Upper lobe of right lung (tissue), 1 donor: ENCODE measurements around the gene GP2. TPM values are rescaled to one million over a fixed set of nuclear protein-coding genes. Genes with fewer than 3 reads are reported as not detected.
"Not testable (repeated sequence)": the region's sequence is repeated elsewhere in the genome, so short reads cannot be mapped to it uniquely, and the experiment has no call there.

Source experiments
- ATAC-seq: fragments of 200-7000 bp; cut with Tn5 transposase; one replicate; pipeline ENCODE4 v1.9.1; 2020; ENCODE audit warnings: mild to moderate bottlenecking, moderate library complexity
- DNase-seq: peaks from one replicate; pipeline ENCODE4 v3.0.0-alpha.2; 2020
- H3K27ac ChIP-seq: fragments of 200-600 bp; one replicate; pipeline ENCODE4 v1.8.0; 2022
- H3K27me3 ChIP-seq: fragments of 200-600 bp; one replicate; pipeline ENCODE4 v1.8.0; 2022; ENCODE audit warnings: mild to moderate bottlenecking
- H3K36me3 ChIP-seq: fragments of 200-600 bp; one replicate; pipeline ENCODE4 v1.8.0; 2022
- H3K4me1 ChIP-seq: fragments of 200-600 bp; one replicate; pipeline ENCODE4 v1.8.0; 2022
- H3K4me3 ChIP-seq: fragments of 200-600 bp; one replicate; pipeline ENCODE4 v1.8.0; 2022; ENCODE audit warnings: mild to moderate bottlenecking
- H3K9me3 ChIP-seq: fragments of 200-600 bp; one replicate; pipeline ENCODE4 v1.8.0; 2022
- CTCF ChIP-seq: fragments of 200-600 bp; IDR thresholded peaks from one replicate; pipeline ENCODE4 v1.8.0; 2022; ENCODE audit warnings: antibody characterized with exemption
- intact Hi-C: fragments of 100-400 bp; cut with DNase I; formaldehyde crosslinking; loops from one replicate; pipeline ENCODE4 v1.11.0; 2022
- total RNA-seq: library from RNA; stranded (reverse); fragmentation: NEBNext Ultra II Directional; extraction: Animal tissue kit (Norgen Biotek cat#: 25700); gene quantifications from one replicate; pipeline ENCODE4 v1.2.1, GENCODE V29; 2021
- donor health status: DM: no; HTN: yes; CAD: no; lungs with severe emphysema.

The GP2 gene
- total RNA-seq, 1 donor from 2014 or later, result not detected

GRCh38 chr16:20314575-20314974, 12.7 kb downstream of the GP2 start:
- no peak overlapping the region for H3K4me3 ChIP-seq
- no peak for DNase-seq
- ATAC-seq, result no peak
- H3K27me3 ChIP-seq, result no peaks in the 10 kb centered on the region
- no peak overlapping the region for H3K27ac ChIP-seq
- no peaks in the 10 kb centered on the region for H3K36me3 ChIP-seq
- no peaks in the 10 kb centered on the region for H3K9me3 ChIP-seq
- TF ChIP-seq CTCF, result no peak
- no peaks in the 10 kb centered on the region for H3K4me1 ChIP-seq
- intact Hi-C loops, result no loop called here

- Histone ChIP-seq H3K4me3 (no peak overlapping the region), H3K27ac (no peak overlapping the region), H3K4me1 (no peaks in the 10 kb centered on the region), H3K27me3 (no peaks in the 10 kb centered on the region), H3K36me3 (no peaks in the 10 kb centered on the region), H3K9me3 (no peaks in the 10 kb centered on the region)
- intact Hi-C loops, result no loop called here
- TF ChIP-seq CTCF, result no peak
- ATAC-seq, result no peak
- DNase-seq, result no peak
Observed at GRCh38 chr16:20313741-20314140, 13.6 kb downstream of the GP2 start.

- ATAC-seq, H3K36me3 ChIP-seq, H3K27me3 ChIP-seq, DNase-seq, H3K4me3 ChIP-seq, H3K4me1 ChIP-seq, H3K27ac ChIP-seq, intact Hi-C loops, H3K9me3 ChIP-seq: not testable (repeated sequence)
Observed at GRCh38 chr16:20312536-20313095, 14.7 kb downstream of the GP2 start.

GRCh38 chr16:20311548-20311947, 15.8 kb downstream of the GP2 start:
- ATAC-seq (no peak), DNase-seq (no peak)
- intact Hi-C loops, result no loop called here
- no peak for TF ChIP-seq CTCF
- Histone ChIP-seq H3K4me3 (no peak overlapping the region), H3K27ac (no peak overlapping the region), H3K4me1 (no peaks in the 10 kb centered on the region), H3K9me3 (no peaks in the 10 kb centered on the region), H3K36me3 (no peaks in the 10 kb centered on the region), H3K27me3 (no peaks in the 10 kb centered on the region)

GRCh38 chr16:20310421-20311395, 16.6 kb downstream of the GP2 start:
- Histone ChIP-seq H3K4me1 (no peaks in the 10 kb centered on the region), H3K36me3 (no peaks in the 10 kb centered on the region), H3K27me3 (no peaks in the 10 kb centered on the region), H3K9me3 (no peaks in the 10 kb centered on the region), H3K4me3 (no peak overlapping the region), H3K27ac (no peak overlapping the region)
- DNase-seq (no peak), ATAC-seq (no peak)
- TF ChIP-seq CTCF, result no peak
- intact Hi-C loops, result no loop called here

- no peak for TF ChIP-seq CTCF
- DNase-seq (no peak), ATAC-seq (no peak)
- H3K27ac ChIP-seq, result no peak overlapping the region
- H3K4me3 ChIP-seq, result no peak overlapping the region
- intact Hi-C loops, result no loop called here
- H3K4me1 ChIP-seq, result no peaks in the 10 kb centered on the region
- H3K9me3 ChIP-seq, result no peaks in the 10 kb centered on the region
- no peaks in the 10 kb centered on the region for H3K27me3 ChIP-seq
- H3K36me3 ChIP-seq, result no peaks in the 10 kb centered on the region
Observed at GRCh38 chr16:20309786-20310185, 17.5 kb downstream of the GP2 start.
